Sigmoid colon (tissue), 7 donors: ENCODE data around the gene EDRF1. TPM values are rescaled to one million over a fixed set of nuclear protein-coding genes. Genes with fewer than 3 reads are reported as not detected.
A peak's percentile ranks its signal among the peaks of the same experiment; 100 is the strongest.
"Not testable (repeated sequence)": the region's sequence is repeated elsewhere in the genome, so short reads cannot be mapped to it uniquely, and the experiment has no call there.

Source experiments
- DNase-seq: peaks from one replicate; pipeline ENCODE4 v3.0.0-alpha.2; 2019
- H3K27ac ChIP-seq, 4 donors: fragments of 200-600 bp; sonication (generic); one replicate each; pipeline ENCODE4 v1.5.1; 2016 to 2019; ENCODE audit warnings: mild to moderate bottlenecking in 1 of 4
- H3K27me3 ChIP-seq, 3 donors: fragments of 200-600 bp; sonication (generic); one replicate each; pipeline ENCODE4 v1.5.1; 2019; ENCODE audit warnings: mild to moderate bottlenecking in 1 of 3
- H3K36me3 ChIP-seq, 4 donors: fragments of 200-600 bp; sonication (generic); one replicate each; pipeline ENCODE4 v1.5.1; 2016 to 2019
- H3K4me1 ChIP-seq, 4 donors: fragments of 200-600 bp; sonication (generic); one replicate each; pipeline ENCODE4 v1.5.1; 2017 to 2019
- H3K4me3 ChIP-seq, 4 donors: fragments of 200-600 bp; sonication (generic); one replicate each; pipeline ENCODE4 v1.5.1; 2017 to 2019; ENCODE audit warnings: mild to moderate bottlenecking in 2 of 4, moderate library complexity in 1 of 4
- H3K9me3 ChIP-seq, 4 donors: fragments of 200-600 bp in 3 of 4; sonication (generic) in 3 of 4; one replicate each; pipeline versions ENCODE4 v1.5.1 to v1.6.1; 2013 to 2019
- EP300 ChIP-seq, 4 donors: sonication (generic); formaldehyde crosslinking; IDR thresholded peaks; one replicate each; pipeline ENCODE4 v1.6.1; 2017; ENCODE audit warnings: antibody characterized with exemption in 4 of 4
- POLR2A ChIP-seq, 2 donors: fragments of 450-650 bp; IDR thresholded peaks; one replicate each; pipeline ENCODE4 v1.6.1; 2016; ENCODE audit warnings: antibody characterized with exemption in 2 of 2, mild to moderate bottlenecking in 2 of 2, moderate library complexity in 2 of 2
- POLR2AphosphoS5 ChIP-seq, 4 donors: sonication (generic); formaldehyde crosslinking; IDR thresholded peaks; one replicate each; pipeline ENCODE4 v1.6.1; 2017; ENCODE audit warnings: antibody characterized with exemption in 4 of 4
- WGBS, 2 donors: extraction: QIAGEN DNeasy Blood & Tissue Kit; methylation state at CpG; one replicate each; pipeline ENCODE4 v1.1.7; 2013; 5-methylcytosine and 5-hydroxymethylcytosine counted together
- intact Hi-C: fragments of 100-400 bp; cut with DNase I; formaldehyde crosslinking; loops from one replicate; pipeline ENCODE4 v1.15.1; 2023
- polyA plus RNA-seq, 3 donors: library from polyadenylated mRNA; stranded (reverse); fragments of 200-250 nt; gene quantifications; one replicate each; pipeline ENCODE4 v1.2.3, GENCODE V29; 2013
- total RNA-seq, 4 donors: library from RNA; depleted of rRNA; stranded (reverse); fragments of >200 nt; gene quantifications; one replicate each; pipeline ENCODE4 v1.1.0, GENCODE V29; 2016
- TF ChIP-seq, protein P1 (sequence below), 4 experiments: fragments of 450-650 bp in 3 of 4; fragments of 200-600 bp in 1 of 4; IDR thresholded peaks; one replicate each; pipeline ENCODE4 v1.5.1; 2016 to 2019; ENCODE audit warnings: antibody characterized with exemption in 4 of 4, mild to moderate bottlenecking in 3 of 4, moderate library complexity in 2 of 4
- donor health status: healthy with polysubstance abuse.
- donor health status: Bipolar disorder and iron deficiency.
- donor health status: healthy.

The EDRF1 gene
- total and polyA plus RNA-seq, 7 donors, result 3.7 to 20.8 (median 16.1) TPM

DNA sequence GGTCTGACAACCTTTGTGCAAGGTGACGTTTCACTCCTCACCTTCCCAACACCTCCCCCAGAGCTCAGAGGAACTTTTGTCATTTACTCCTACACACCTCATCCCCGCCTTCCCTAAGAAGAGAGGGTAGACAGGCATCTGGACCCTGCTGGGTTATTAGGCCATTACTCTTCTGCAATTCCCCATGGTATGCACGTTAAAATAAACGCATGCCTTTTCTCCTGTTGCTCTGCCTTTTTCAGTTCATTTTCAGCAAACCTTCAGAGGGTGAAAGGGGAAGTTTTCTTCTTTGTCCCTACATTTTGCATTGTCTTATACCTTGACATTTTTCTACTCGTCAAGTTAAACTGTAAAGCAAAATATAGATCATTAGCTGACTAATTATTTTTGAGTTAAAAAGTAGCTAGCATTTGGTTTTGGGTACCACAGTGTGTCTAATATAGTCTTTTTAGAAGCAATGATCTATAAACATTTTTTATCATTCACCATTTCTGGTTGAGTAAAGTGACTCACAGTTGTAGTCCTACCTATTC is 10.5 kb upstream of the EDRF1 start:
- WGBS, 2 donors, result 74 to 84% methylated on average over 5 of the region's 5 CpGs
- intact Hi-C loops, result no loop called here
- TF ChIP-seq POLR2AphosphoS5 (IDR thresholded peaks at IDR 0.05) (no peak), EP300 (IDR thresholded peaks at IDR 0.05) (no peak), POLR2A (IDR thresholded peaks at IDR 0.05) (no peak)
- TF ChIP-seq, protein P1, sequence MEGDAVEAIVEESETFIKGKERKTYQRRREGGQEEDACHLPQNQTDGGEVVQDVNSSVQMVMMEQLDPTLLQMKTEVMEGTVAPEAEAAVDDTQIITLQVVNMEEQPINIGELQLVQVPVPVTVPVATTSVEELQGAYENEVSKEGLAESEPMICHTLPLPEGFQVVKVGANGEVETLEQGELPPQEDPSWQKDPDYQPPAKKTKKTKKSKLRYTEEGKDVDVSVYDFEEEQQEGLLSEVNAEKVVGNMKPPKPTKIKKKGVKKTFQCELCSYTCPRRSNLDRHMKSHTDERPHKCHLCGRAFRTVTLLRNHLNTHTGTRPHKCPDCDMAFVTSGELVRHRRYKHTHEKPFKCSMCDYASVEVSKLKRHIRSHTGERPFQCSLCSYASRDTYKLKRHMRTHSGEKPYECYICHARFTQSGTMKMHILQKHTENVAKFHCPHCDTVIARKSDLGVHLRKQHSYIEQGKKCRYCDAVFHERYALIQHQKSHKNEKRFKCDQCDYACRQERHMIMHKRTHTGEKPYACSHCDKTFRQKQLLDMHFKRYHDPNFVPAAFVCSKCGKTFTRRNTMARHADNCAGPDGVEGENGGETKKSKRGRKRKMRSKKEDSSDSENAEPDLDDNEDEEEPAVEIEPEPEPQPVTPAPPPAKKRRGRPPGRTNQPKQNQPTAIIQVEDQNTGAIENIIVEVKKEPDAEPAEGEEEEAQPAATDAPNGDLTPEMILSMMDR (IDR thresholded peaks at IDR 0.05), result no peak

DNA sequence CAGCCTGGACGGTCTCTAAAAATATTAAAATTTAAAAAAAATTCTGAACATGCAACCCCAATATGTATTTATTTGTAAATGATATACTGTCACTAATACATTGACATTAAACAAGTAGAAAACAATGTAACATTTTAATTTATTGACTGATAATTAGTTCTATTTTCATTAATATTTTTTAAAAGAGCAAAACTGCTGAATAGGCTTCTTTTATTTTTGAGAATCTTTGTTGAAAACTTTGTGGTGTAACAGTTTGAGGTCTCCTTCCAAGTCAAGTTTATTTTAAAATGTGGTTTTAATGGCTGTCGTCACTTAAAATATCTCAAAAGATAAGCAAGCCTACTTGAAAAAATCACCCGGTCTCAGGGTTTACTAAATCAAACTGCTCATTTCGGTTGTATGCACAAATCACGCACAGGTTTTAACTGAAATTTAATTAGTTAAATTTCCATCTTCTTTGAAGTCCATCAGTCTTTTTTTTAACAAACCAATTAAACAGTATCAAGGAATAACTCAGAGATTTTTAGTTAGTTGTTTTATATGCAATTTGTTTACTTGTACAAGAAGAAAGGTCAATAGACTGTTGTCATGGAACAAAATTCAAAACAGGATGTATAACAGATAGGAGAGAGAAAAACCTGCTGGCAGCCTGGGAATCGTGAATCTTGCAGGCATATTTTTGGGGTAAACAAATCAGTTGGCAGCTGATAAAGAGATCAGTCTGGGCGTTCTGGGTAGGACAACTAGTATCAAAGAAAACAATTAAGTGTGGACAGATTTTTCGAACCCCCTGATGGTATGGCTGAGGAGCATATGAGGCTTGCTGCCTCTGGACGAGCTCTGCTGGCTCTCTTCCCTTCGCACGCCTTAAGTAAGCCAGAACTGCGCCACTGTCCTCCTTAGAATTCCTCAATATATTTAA is 9.7 kb upstream of the EDRF1 start:
- H3K36me3 ChIP-seq, result no peaks in the 10 kb centered on the region
- H3K4me1 ChIP-seq, result peaks cover 0 to 29% (median 25%) of the 10 kb centered on the region in 4 donors
- peak overlapping the region in 1 of 4 donors; percentile 1 for H3K4me3 ChIP-seq
- intact Hi-C loops, result loop anchor here (10.0 kb wide), 1 partner anchor 665 kb away; no protein-coding TSS in a partner anchor
- 56 to 74% methylated on average over 12 of the region's 12 CpGs for WGBS, 2 donors
- peak overlapping the region in 2 of 4 donors; percentile 9 to 28 for H3K27ac ChIP-seq
- no peaks in the 10 kb centered on the region for H3K27me3 ChIP-seq
- H3K9me3 ChIP-seq, result no peaks in the 10 kb centered on the region
- TF ChIP-seq POLR2AphosphoS5 (IDR thresholded peaks at IDR 0.05) (no peak), EP300 (IDR thresholded peaks at IDR 0.05) (no peak), POLR2A (IDR thresholded peaks at IDR 0.05) (no peak)
- TF ChIP-seq, protein P1 (IDR thresholded peaks at IDR 0.05), result no peak
- no peak for DNase-seq

More for the DNA sequence above, 10.5 kb upstream of the EDRF1 start:
- Histone ChIP-seq H3K9me3 (no peaks in the 10 kb centered on the region), H3K4me1 (peaks cover 0 to 29% (median 25%) of the 10 kb centered on the region in 4 donors), H3K36me3 (no peaks in the 10 kb centered on the region), H3K27ac (no peak overlapping the region), H3K4me3 (no peak overlapping the region), H3K27me3 (no peaks in the 10 kb centered on the region)
- no peak for DNase-seq

DNA sequence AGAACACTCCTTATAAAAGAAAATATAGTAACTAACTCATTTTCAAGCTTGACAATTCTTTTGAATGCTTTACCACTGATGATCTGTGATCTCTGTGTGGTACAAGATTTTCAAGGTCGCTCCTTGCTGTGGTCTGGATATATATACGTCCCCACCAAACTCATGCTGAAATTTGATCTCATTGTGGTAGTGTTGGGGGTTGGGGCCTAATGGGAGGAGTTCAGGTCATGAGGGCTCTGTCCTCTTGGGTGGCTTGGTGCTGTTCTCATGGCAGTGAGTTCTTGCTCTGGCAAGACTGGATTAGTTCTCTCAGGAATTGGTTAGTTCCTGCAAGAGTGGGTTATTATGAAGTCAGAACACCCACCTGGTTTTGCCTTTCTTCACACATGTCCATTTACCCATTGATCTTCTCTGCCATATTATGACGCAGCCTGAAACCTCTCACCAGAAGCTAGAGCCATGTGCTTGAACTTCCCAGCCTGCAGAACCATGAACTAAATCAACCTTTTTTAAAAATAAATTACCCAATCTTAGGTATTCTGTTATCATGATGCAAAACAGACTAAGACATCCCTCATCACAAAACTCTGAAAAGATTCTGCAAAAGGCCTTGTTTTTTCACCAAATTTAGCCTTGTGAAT is 8.3 kb upstream of the EDRF1 start:
- Histone ChIP-seq H3K27me3 (no peaks in the 10 kb centered on the region), H3K27ac (no peak overlapping the region), H3K4me1 (peaks cover 0 to 29% (median 25%) of the 10 kb centered on the region in 4 donors), H3K36me3 (no peaks in the 10 kb centered on the region), H3K4me3 (no peak overlapping the region), H3K9me3 (no peaks in the 10 kb centered on the region)
- intact Hi-C loops, result loop anchor here (10.0 kb wide), 1 partner anchor 666 kb away; no protein-coding TSS in a partner anchor
- TF ChIP-seq EP300 (IDR thresholded peaks at IDR 0.05) (no peak), POLR2AphosphoS5 (IDR thresholded peaks at IDR 0.05) (no peak)
- TF ChIP-seq, protein P1 (IDR thresholded peaks at IDR 0.05), result no peak
- 90 to 96% methylated on average over 3 of the region's 3 CpGs for WGBS, 2 donors
- no peak for DNase-seq

DNA sequence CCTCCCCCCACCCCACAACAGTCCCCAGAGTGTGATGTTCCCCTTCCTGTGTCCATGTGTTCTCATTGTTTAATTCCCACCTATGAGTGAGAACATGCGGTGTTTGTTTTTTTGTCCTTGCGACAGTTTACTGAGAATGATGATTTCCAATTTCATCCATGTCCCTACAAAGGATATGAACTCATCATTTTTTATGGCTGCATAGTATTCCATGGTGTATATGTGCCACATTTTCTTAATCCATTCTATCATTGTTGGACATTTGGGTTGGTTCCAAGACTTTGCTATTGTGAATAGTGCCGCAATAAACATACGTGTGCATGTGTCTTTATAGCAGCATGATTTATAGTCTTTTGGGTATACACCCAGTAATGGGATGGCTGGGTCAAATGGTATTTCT is 4.8 kb upstream of the EDRF1 start:
- H3K4me3 ChIP-seq, H3K27me3 ChIP-seq, DNase-seq, H3K36me3 ChIP-seq, H3K9me3 ChIP-seq, H3K27ac ChIP-seq: not testable (repeated sequence)
- peaks cover 0 to 13% (median 11%) of the 10 kb centered on the region in 4 donors for H3K4me1 ChIP-seq
- WGBS, 2 donors, result 90 to 92% methylated on average over 4 of the region's 4 CpGs
- intact Hi-C loops, result loop anchor here (5.0 to 10.0 kb wide), 2 partner anchors 670 to 912 kb away; partner anchors contain the start of gene ABRAXAS2

DNA sequence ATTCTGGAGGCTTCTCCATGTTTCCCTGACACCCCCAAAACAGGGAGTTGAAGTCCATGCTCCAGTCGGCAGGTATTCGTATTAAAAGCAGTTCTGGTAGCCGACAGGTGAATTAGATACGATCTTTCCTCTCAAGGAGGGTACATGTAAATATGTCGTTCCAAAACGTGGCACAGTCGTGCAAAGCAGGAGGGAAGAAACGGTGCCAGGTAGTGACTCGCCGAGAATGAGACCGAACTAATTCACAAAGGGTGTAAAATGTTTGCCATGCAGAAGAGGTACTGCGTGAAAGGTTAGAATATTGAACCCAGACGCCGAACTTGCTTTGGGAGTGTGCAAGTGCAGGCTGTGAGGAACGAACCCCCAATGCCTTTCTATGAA is 483 bp downstream of the EDRF1 start:
- peaks cover 0 to 21% (median 17%) of the 10 kb centered on the region in 4 donors for H3K4me1 ChIP-seq
- 0 to 1% methylated on average over 15 of the region's 15 CpGs for WGBS, 2 donors
- no peaks in the 10 kb centered on the region for H3K27me3 ChIP-seq
- no peaks in the 10 kb centered on the region for H3K9me3 ChIP-seq
- H3K36me3 ChIP-seq, result peaks cover 0 to 37% (median 20%) of the 10 kb centered on the region in 4 donors
- peak overlapping the region; percentile 86 to 94 (median 89) for H3K27ac ChIP-seq
- intact Hi-C loops, result loop anchor here (5.0 kb wide), 1 partner anchor 102 kb away; the partner anchor contains the start of genes BCCIP and UROS
- H3K4me3 ChIP-seq, result peak overlapping the region; percentile 68 to 97 (median 84)
- TF ChIP-seq POLR2AphosphoS5 (IDR thresholded peaks at IDR 0.05) (no peak), EP300 (IDR thresholded peaks at IDR 0.05) (no peak), POLR2A (IDR thresholded peaks at IDR 0.05) (no peak)
- TF ChIP-seq, protein P1 (IDR thresholded peaks at IDR 0.05), result no peak
- no peak for DNase-seq
